HG03280 (cell line): ENCODE data around the gene BAD.

Experiments
- ATAC-seq: cut with Tn5 transposase; IDR thresholded peaks from one replicate; pipeline ENCODE4 v1.9.1; 2021; ENCODE audit warnings: mild to moderate bottlenecking, moderate library complexity; ENCODE audit not compliant: unreplicated experiment

BAD gene

GRCh38 chr11:64246871-64247728, 37.4 kb downstream of the BAD start, which contains the start of gene PPP1R14B:
TSS of gene PPP1R14B (minus strand) at chr11:64246943. CDS start at chr11:64246673, 270 bp downstream.
- ATAC-seq: peak; percentile 39

GRCh38 chr11:64246621-64246870, 37.9 kb downstream of the BAD start:
- ATAC-seq: peak; percentile 5

GRCh38 chr11:64245797-64246620, 38.5 kb downstream of the BAD start:
- ATAC-seq: no peak

GRCh38 chr11:64245401-64245796, 39.1 kb downstream of the BAD start:
- no peak for ATAC-seq

GRCh38 chr11:64244966-64245365, 39.5 kb downstream of the BAD start:
- ATAC-seq: no peak

GRCh38 chr11:64244107-64244506, 40.4 kb downstream of the BAD start:
- ATAC-seq: no peak

- no peak for ATAC-seq
These were observed 41.1 kb downstream of the BAD start for GRCh38 chr11:64243236-64243854.

GRCh38 chr11:64241491-64242374, 42.7 kb downstream of the BAD start:
- peak; percentile 55 for ATAC-seq

GRCh38 chr11:64241241-64241490, 43.3 kb downstream of the BAD start:
- no peak for ATAC-seq

GRCh38 chr11:64240435-64241240, 43.8 kb downstream of the BAD start, which contains the start of gene FKBP2:
TSS of gene FKBP2 (plus strand) at chr11:64241095. CDS start at chr11:64242388, 1,293 bp downstream.
- ATAC-seq: peak; percentile 47

GRCh38 chr11:64239662-64240434, 44.6 kb downstream of the BAD start:
- ATAC-seq: peak; percentile 17

GRCh38 chr11:64238999-64239398, 45.5 kb downstream of the BAD start:
- ATAC-seq: no peak

- ATAC-seq: no peak
These were observed 46.4 kb downstream of the BAD start for GRCh38 chr11:64238076-64238475.

- ATAC-seq: no peak
These were observed 46.9 kb downstream of the BAD start for GRCh38 chr11:64237484-64237951.

GRCh38 chr11:64235437-64236161, 48.9 kb downstream of the BAD start:
- ATAC-seq: no peak

GRCh38 chr11:64234647-64235379, 49.7 kb downstream of the BAD start:
- ATAC-seq: peak; percentile 17

- peak; percentile 34 for ATAC-seq
These were observed 50.4 kb downstream of the BAD start, which contains the start of gene VEGFB for GRCh38 chr11:64233913-64234586. TSS of gene VEGFB (plus strand) at chr11:64234584. CDS start at chr11:64234834, 250 bp downstream.
